WI38 (cell line): ENCODE measurements around the gene PCDH15.

Source experiments
- H3K4me3 ChIP-seq: 2 replicates; pipeline ENCODE4 v1.5.1; 2011; ENCODE audit warnings: low read depth, mild to moderate bottlenecking, control low read depth, low read length
- CTCF ChIP-seq: IDR thresholded peaks from 2 replicates; pipeline ENCODE4 v1.5.1; 2012; ENCODE audit warnings: low read depth, mild to moderate bottlenecking, control low read depth, low read length

Gene PCDH15

GRCh38 chr10:54708591-54708990 lies 92.4 kb downstream of the PCDH15 start:
- no peak for TF ChIP-seq CTCF
- no peak overlapping the region for H3K4me3 ChIP-seq

- TF ChIP-seq CTCF: no peak
- H3K4me3 ChIP-seq: no peak overlapping the region
Observed at GRCh38 chr10:54708021-54708420, 93.0 kb downstream of the PCDH15 start.

- H3K4me3 ChIP-seq: no peak overlapping the region
- no peak for TF ChIP-seq CTCF
Observed at GRCh38 chr10:54702583-54703485, 98.2 kb downstream of the PCDH15 start.

GRCh38 chr10:54691331-54691730 lies 109.7 kb downstream of the PCDH15 start:
- no peak overlapping the region for H3K4me3 ChIP-seq
- TF ChIP-seq CTCF: no peak

- TF ChIP-seq CTCF: no peak
- no peak overlapping the region for H3K4me3 ChIP-seq
Observed at GRCh38 chr10:54682554-54682953, 118.5 kb downstream of the PCDH15 start.

- TF ChIP-seq CTCF: no peak
- H3K4me3 ChIP-seq: no peak overlapping the region
Observed at GRCh38 chr10:54681136-54681535, 119.9 kb downstream of the PCDH15 start.

GRCh38 chr10:54667136-54667535 lies 133.9 kb downstream of the PCDH15 start:
- no peak overlapping the region for H3K4me3 ChIP-seq
- no peak for TF ChIP-seq CTCF
